PC-3 (cell line): ENCODE measurements around the gene ZRANB3.
"Not testable (repeated sequence)": the region's sequence is repeated elsewhere in the genome, so short reads cannot be mapped to it uniquely, and the experiment has no call there.

Experiments used
- EZH2phosphoT487 ChIP-seq: fragments of 300-600 bp; sonication (generic); IDR thresholded peaks from 2 replicates; pipeline ENCODE4 v1.6.1; 2018; ENCODE audit warnings: mild to moderate bottlenecking, antibody characterized with exemption, low read length, borderline replicate concordance
- TF ChIP-seq, protein P1 (sequence below): fragments of 300-600 bp; sonication (generic); conservative IDR thresholded peaks from 2 replicates; pipeline ENCODE4 v1.5.1; 2017; ENCODE audit warnings: antibody characterized with exemption, low read depth, mild to moderate bottlenecking, low read length

DNA sequence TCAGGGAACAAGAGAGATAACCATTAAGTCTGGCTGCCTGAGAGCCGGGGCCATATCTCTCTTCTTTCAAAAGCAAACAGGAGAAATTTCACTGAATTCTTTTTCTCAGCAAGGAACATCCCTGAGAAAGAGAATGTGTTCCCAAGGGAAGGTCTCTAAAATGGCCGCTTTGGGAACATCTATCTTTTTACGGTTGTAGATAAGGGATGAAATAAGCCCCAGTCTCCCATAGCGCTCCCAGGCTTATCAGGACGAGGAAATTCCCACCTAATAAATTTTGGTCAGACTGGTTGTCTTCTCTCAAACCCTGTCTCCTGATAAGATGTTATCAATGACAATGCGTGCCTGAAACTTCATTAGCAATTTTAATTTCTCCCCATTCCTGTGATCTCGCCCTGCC, 32.4 kb downstream of the ZRANB3 start:
- TF ChIP-seq, protein P1, sequence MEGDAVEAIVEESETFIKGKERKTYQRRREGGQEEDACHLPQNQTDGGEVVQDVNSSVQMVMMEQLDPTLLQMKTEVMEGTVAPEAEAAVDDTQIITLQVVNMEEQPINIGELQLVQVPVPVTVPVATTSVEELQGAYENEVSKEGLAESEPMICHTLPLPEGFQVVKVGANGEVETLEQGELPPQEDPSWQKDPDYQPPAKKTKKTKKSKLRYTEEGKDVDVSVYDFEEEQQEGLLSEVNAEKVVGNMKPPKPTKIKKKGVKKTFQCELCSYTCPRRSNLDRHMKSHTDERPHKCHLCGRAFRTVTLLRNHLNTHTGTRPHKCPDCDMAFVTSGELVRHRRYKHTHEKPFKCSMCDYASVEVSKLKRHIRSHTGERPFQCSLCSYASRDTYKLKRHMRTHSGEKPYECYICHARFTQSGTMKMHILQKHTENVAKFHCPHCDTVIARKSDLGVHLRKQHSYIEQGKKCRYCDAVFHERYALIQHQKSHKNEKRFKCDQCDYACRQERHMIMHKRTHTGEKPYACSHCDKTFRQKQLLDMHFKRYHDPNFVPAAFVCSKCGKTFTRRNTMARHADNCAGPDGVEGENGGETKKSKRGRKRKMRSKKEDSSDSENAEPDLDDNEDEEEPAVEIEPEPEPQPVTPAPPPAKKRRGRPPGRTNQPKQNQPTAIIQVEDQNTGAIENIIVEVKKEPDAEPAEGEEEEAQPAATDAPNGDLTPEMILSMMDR: not testable (repeated sequence)
- TF ChIP-seq EZH2phosphoT487: not testable (repeated sequence)
